A673 (cell line): ENCODE measurements around the gene ZIC1. TPM values are rescaled to one million over a fixed set of nuclear protein-coding genes. Genes with fewer than 3 reads are reported as not detected.

Experiments used
- BruUV-seq: library from RNA; stranded (reverse); fragments of 400-500 nt; replicated peaks from 2 replicates; lab custom pipeline; 2021; lab: Mats Ljungman, UMichigan
- CTCF ChIA-PET: fragments of 300-600 bp; sonication (Branson Sonifier 250); formaldehyde crosslinking; loops from one replicate; lab custom pipeline; 2022; ENCODE audit warnings: antibody characterized with exemption; lab: Charles Lee
- POLR2A ChIA-PET: fragments of 300-600 bp; sonication (Branson Sonifier 250); formaldehyde crosslinking; loops from one replicate; lab custom pipeline; 2022; ENCODE audit warnings: antibody characterized with exemption; ENCODE audit not compliant: low non-redundant PET; lab: Charles Lee
- DNase-seq: peaks from one replicate; pipeline ENCODE4 v3.0.0-alpha.2; 2015; ENCODE audit warnings: low spot score
- H3K27ac ChIP-seq: fragments of 200-600 bp; sonication (generic); 2 replicates; pipeline ENCODE4 v1.5.1; 2016; ENCODE audit warnings: mixed run types, low read depth, mild to moderate bottlenecking, mixed read lengths, antibody characterized with exemption, low read length; ENCODE audit not compliant: poor library complexity, severe bottlenecking
- H3K27me3 ChIP-seq: fragments of 200-600 bp; sonication (generic); replicated peaks from 2 replicates; pipeline ENCODE4 v1.6.1; 2017; ENCODE audit warnings: mixed run types, low read depth, mild to moderate bottlenecking, mixed read lengths, antibody characterized with exemption, low read length; ENCODE audit not compliant: insufficient read depth, poor library complexity
- H3K36me3 ChIP-seq: fragments of 200-600 bp; sonication (generic); 2 replicates; pipeline ENCODE4 v1.6.1; 2016; ENCODE audit warnings: mixed run types, mild to moderate bottlenecking, mixed read lengths, antibody characterized with exemption, low read length; ENCODE audit not compliant: insufficient read depth, poor library complexity, severe bottlenecking
- H3K4me1 ChIP-seq: fragments of 200-600 bp; sonication (generic); 2 replicates; pipeline ENCODE4 v1.6.1; 2017; ENCODE audit warnings: mixed run types, mild to moderate bottlenecking, mixed read lengths, antibody characterized with exemption, low read length; ENCODE audit not compliant: insufficient read depth, poor library complexity, severe bottlenecking
- H3K4me3 ChIP-seq: fragments of 200-600 bp; sonication (generic); 2 replicates; pipeline ENCODE4 v1.5.1; 2016; ENCODE audit warnings: low read depth, mixed run types, mild to moderate bottlenecking, mixed read lengths, low read length; ENCODE audit not compliant: poor library complexity, severe bottlenecking
- H3K9me3 ChIP-seq: fragments of 200-600 bp; sonication (generic); 2 replicates; pipeline ENCODE4 v1.6.1; 2016; ENCODE audit warnings: mixed run types, low read depth, mild to moderate bottlenecking, mixed read lengths, antibody characterized with exemption, low read length; ENCODE audit not compliant: poor library complexity, severe bottlenecking
- EZH2 ChIP-seq: fragments of 200-600 bp; sonication (generic); IDR thresholded peaks from 2 replicates; pipeline ENCODE4 v1.6.1; 2017; ENCODE audit warnings: borderline replicate concordance, low read depth, mild to moderate bottlenecking, mixed read lengths, antibody characterized with exemption, low read length; ENCODE audit not compliant: poor library complexity, severe bottlenecking
- intact Hi-C: fragments of 100-400 bp; cut with micrococcal nuclease; formaldehyde crosslinking; loops from one replicate; pipeline ENCODE4 v1.10.0; 2022; ENCODE audit not compliant: unreplicated experiment
- total RNA-seq: library from RNA; stranded (reverse); gene quantifications from 2 replicates; pipeline ENCODE4 v1.2.3, GENCODE V29; 2021
- TF ChIP-seq, protein P1 (sequence below): fragments of 300-800, 200-600 bp; sonication (generic); conservative IDR thresholded peaks from 2 replicates; pipeline ENCODE4 v1.5.1; 2017; ENCODE audit warnings: low read depth, mild to moderate bottlenecking, antibody characterized with exemption, low read length, moderate library complexity, mixed read lengths

Gene ZIC1
- total RNA-seq, 1 experiment from 2014 or later, result 1.4 TPM

DNA sequence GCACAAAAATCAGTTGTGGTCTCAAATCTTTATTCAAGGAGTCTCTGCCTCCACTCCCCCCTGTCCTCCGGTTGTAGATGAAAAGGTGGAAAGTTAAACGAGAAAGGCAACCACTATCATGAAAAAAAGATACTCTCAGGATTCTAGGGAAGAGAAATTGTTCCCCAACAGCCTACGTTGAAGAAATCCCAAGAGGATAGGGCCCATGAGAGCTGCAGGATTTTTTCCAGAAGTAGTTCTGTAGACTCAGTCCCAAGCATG, 14.3 kb downstream of the ZIC1 start:
- no TSS peak for BruUV-seq
- Histone ChIP-seq H3K4me3 (no peak overlapping the region), H3K36me3 (no peaks in the 10 kb centered on the region), H3K9me3 (no peaks in the 10 kb centered on the region), H3K27me3 (peaks cover 97% of the 10 kb centered on the region), H3K4me1 (peaks cover 5% of the 10 kb centered on the region), H3K27ac (no peak overlapping the region)
- intact Hi-C loops, result no loop called here
- ChIA-PET CTCF (no interaction called here), POLR2A (no interaction called here)
- TF ChIP-seq EZH2, result peak; percentile 51
- TF ChIP-seq, protein P1, sequence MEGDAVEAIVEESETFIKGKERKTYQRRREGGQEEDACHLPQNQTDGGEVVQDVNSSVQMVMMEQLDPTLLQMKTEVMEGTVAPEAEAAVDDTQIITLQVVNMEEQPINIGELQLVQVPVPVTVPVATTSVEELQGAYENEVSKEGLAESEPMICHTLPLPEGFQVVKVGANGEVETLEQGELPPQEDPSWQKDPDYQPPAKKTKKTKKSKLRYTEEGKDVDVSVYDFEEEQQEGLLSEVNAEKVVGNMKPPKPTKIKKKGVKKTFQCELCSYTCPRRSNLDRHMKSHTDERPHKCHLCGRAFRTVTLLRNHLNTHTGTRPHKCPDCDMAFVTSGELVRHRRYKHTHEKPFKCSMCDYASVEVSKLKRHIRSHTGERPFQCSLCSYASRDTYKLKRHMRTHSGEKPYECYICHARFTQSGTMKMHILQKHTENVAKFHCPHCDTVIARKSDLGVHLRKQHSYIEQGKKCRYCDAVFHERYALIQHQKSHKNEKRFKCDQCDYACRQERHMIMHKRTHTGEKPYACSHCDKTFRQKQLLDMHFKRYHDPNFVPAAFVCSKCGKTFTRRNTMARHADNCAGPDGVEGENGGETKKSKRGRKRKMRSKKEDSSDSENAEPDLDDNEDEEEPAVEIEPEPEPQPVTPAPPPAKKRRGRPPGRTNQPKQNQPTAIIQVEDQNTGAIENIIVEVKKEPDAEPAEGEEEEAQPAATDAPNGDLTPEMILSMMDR, result no peak
- no peak for DNase-seq

DNA sequence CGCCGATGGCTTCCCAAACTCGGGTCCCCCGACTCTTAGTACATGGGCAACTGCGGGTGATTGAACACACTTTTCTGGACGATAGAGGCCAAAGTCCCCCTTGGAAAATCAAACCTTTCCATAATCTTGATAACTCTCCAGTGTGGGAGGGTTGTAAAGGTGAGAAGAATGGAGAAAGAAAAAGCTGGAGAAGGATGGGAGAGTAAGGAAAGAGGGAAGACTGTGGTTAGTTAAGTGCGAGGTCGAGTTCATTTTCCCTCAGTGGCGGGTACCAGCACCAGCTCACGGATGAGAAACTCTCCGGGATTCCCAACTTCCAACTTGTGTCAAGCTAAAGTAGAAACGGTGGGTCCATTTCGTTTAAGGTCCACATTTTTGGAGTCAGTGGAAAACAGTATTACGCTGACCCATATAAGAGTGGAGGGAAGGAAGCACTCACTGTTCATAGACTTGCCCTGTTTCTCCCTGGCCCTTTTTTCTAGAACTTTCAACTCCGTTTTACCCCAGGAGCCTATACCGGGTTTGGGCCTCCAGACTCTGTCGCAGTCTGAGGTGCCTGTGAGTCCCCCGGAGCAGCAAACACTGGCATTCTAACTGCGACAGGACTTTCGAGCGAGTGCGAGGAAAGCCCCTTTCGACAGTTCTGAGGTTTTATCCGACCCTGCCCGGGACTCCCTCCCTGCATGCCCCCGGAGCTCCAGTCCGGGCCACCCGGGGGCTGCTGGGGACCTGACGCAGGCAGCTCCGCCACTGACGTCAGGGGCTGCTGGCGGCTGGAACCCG, 14.8 kb downstream of the ZIC1 start:
- Histone ChIP-seq H3K36me3 (no peaks in the 10 kb centered on the region), H3K27ac (no peak overlapping the region), H3K9me3 (no peaks in the 10 kb centered on the region), H3K4me1 (peaks cover 5% of the 10 kb centered on the region), H3K4me3 (no peak overlapping the region), H3K27me3 (peaks cover 97% of the 10 kb centered on the region)
- no peak for TF ChIP-seq EZH2
- TF ChIP-seq, protein P1, result no peak
- CTCF ChIA-PET, result no interaction called here
- no peak for DNase-seq
- intact Hi-C loops, result no loop called here
- POLR2A ChIA-PET, result no interaction called here
- BruUV-seq, result no TSS peak

DNA sequence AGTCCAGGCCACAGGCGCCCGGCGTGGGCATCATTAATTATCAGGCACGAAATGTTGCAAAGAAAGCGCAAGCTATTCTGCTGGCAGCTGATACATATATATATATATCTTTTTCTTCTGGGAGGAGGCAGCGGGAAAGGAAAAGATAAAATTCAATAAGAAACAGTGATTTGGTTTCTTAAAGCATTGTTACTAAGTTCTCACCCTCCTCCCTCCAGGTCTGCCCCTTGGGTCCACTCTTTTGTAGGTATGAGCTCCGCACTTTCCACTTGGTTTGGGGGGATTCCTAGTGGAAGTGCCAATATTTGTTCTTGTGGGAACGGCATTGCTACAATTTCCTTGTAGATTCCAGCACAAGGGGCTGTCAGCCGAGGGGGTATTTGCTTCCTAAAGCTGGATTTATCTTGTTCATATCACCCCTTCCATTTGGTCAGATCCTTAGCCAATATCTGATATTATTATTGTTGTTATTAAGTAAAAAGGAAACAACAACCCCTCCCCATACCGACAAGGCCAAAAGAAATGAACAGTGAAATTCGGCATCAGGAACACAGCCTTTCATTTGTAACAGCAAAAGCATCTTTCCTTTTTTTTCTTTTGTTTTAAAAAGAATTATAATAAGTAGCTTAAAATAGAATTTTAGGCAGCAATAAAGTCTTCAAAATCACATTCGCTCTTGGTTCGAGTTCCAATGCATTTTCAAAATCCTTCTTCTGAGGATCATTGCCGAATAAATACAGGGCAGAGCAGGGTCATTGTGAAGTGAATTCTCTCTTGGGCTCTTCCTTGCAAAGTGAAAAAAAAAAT, 15.6 kb downstream of the ZIC1 start:
- Histone ChIP-seq H3K27ac (no peak overlapping the region), H3K4me1 (no peaks in the 10 kb centered on the region), H3K4me3 (no peak overlapping the region), H3K9me3 (no peaks in the 10 kb centered on the region), H3K27me3 (peaks cover 98% of the 10 kb centered on the region), H3K36me3 (no peaks in the 10 kb centered on the region)
- intact Hi-C loops, result no loop called here
- no peak for DNase-seq
- TF ChIP-seq EZH2, result no peak
- TF ChIP-seq, protein P1, result no peak
- BruUV-seq, result no TSS peak
- CTCF ChIA-PET, result no interaction called here
- POLR2A ChIA-PET, result no interaction called here
